ENCODE data around the gene VGLL3.

Gene VGLL3

GRCh38 chr3:86948822-86949221 lies 42.1 kb downstream of the VGLL3 start:
- no peak for DNase-seq

- DNase-seq: no peak
These were observed 48.7 kb downstream of the VGLL3 start for GRCh38 chr3:86942206-86942605.

DNA sequence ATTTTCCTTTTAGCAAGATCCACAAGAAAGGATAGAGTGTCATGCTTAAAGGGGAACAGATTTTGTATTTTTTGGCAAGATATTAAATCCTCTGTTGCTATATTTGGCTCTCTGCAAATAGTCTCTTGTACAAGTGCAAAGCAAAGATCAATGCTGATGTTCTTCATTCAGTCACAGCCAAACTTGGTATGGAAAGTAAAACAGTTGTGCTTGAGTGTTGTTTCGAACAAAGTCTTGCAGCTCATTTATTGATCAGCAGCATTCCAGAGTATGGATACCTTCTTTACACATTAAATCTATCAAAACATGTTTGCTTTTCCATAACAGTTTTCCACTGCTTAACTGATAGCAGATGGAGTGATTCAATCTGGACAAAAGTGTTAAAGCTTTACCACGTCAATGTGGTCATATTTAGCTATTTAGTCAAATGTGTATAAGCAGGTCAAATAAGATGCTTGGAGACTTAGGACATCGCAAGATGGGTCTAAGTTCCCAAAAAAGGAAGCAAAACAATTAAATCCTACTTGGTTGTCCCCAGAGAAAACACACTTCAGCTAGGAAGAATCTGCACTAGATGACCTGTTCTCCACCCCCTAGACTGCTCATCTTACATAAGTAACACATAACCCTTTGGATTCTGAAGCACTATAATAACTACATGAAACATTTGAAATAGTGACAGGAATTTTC lies 52.4 kb downstream of the VGLL3 start:
- DNase-seq: no peak

GRCh38 chr3:86937306-86937791 lies 53.6 kb downstream of the VGLL3 start:
- no peak for DNase-seq

DNA sequence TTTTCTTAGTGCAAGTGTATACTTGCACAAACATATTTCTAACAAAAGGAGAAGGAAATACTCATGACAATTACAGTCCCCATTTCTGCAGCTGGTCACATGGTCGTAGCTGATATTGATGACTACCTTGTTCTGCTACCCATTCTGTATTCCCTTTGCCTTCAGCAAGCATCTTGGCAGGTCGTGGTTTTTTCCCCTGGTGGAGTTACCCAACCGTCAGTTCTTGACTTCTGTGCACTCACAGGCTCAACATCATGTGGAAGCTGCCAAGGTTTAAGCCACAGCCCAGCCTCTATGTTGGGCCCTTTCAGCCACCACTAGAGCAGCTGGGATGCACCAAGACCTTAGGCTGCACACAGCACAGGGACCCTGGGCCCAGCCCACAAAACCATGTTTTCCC lies 56.1 kb downstream of the VGLL3 start:
- DNase-seq: no peak

GRCh38 chr3:86930831-86931230 lies 60.1 kb downstream of the VGLL3 start:
- no peak for DNase-seq

DNA sequence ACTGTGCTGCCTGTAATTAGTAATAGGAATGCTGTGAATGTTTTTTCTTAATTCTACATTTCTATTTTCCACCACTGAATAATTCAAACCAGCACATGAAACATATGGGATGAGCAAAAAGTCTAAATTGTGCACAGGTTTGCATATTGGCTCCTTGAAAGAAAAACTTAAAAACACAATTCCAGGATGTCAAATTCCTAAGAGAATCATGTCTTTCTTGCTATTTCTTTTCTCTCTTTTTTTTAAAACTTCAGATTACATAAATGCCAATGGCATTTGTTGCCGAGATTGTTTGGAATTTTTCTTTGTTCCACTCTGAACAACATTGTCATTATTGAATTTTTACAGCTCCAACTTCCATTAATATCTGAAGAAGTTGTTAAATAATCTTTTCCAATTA lies 60.8 kb downstream of the VGLL3 start:
- no peak for DNase-seq

DNA sequence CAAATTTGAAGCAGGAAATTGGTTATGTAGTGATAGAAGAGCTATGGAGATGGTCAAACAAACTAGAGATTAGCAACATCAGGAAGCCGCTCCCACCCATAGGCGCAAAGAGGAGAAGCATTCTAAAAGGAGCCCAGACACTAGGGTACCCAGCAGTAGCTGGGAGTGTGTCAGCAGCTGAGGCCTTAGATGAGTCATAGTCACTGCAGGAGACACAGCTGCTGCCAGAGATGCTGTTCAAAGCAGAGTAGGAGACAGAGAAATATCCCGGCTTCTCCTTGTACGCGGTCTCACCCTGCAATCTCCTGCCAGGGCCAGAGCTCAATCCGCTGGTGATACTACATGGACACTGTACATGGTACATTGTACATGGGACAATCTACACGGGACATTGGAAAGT lies 61.9 kb downstream of the VGLL3 start:
- DNase-seq: no peak

GRCh38 chr3:86923071-86923491 lies 67.9 kb downstream of the VGLL3 start:
- DNase-seq: no peak

DNA sequence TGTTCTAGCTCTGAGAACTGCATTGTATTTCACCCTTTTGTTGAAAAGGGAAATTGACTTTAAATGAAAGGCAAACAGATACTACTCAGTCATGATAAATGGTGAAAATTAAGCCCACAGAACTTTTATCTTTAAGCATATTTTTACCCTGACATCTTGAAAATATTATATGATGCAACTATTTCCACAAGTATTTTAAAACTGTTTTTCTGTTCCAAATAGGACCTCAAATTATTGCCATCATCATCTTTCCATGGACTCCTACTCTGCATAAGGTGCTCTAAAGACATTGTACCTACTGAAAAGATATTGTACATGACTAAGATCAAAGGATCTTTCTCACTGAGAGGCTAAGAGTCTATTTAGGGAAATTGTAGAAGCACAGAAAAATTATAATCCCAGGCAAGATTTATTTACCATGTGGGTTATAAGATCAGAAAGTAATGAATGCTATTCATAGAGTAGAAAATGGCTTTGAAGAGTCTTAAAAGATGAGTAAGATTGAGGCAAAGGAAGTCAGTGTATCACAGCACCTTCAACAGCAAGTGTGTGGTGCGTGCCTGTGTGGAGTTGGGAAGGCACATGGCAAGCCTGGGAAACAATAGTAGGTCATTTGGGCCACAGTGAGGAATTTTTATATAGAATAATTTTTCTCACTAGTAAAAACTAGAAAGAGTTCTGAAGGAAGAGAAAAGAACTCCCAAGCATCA lies 68.8 kb downstream of the VGLL3 start:
- no peak for DNase-seq

DNA sequence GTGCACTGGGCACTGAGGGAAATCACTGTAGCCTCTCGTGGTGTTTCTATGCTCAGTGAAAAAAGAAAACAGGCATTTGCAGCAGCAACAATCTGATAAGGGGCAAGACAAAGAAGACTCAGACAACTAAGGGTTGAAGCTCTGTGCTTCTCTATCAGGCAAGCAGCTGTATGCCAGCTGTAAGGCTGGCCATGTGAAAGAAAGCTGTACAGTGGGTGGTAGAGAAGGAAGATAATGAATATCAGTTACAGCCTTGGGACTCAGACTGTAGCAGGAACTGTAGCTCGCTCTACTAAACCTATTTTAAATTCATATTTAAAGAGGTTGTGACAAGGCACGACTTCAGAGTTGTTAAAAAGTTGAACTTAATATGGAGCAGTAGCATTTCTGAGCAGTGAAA lies 76.3 kb downstream of the VGLL3 start:
- DNase-seq: no peak

GRCh38 chr3:86913160-86913559 lies 77.8 kb downstream of the VGLL3 start:
- no peak for DNase-seq

DNA sequence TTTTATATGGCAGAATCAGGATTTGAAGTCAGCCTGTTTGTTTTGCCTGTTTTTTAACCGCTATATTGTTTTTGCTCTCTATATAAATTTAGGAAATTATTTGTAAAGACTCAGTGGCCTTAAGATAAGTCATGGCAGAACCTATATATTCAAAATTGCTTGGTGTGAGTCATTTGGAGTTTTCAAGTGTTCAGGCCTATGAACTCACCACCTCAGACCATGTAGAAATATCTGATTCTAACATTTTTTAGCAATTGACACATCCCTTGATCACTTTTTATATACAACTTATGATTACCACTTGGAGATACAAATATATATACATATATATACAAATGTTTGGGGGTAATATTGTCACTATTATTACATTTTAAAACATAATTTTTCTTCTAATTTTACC lies 95.7 kb downstream of the VGLL3 start:
- DNase-seq: no peak

- no peak for DNase-seq
These were observed 100.1 kb downstream of the VGLL3 start for GRCh38 chr3:86890741-86891396.
